GM12872 (cell line): Measurements from ENCODE around the gene RASGRF2.

Experiments used
- CTCF ChIP-seq: IDR thresholded peaks from 3 replicates; pipeline ENCODE4 v1.5.1; 2011; ENCODE audit warnings: low read depth, mild to moderate bottlenecking, low read length, moderate library complexity; ENCODE audit not compliant: insufficient read depth

The RASGRF2 gene

GRCh38 chr5:81105261-81105877 is 145.2 kb downstream of the RASGRF2 start:
- no peak for TF ChIP-seq CTCF

GRCh38 chr5:81115261-81115660 is 155.1 kb downstream of the RASGRF2 start:
- no peak for TF ChIP-seq CTCF

- no peak for TF ChIP-seq CTCF
Observed at GRCh38 chr5:81117566-81117965, 157.4 kb downstream of the RASGRF2 start.

- TF ChIP-seq CTCF = no peak
Observed at GRCh38 chr5:81121273-81121672, 161.1 kb downstream of the RASGRF2 start.

- TF ChIP-seq CTCF = no peak
Observed at GRCh38 chr5:81121836-81122630, 161.9 kb downstream of the RASGRF2 start.

GRCh38 chr5:81125959-81126358 is 165.8 kb downstream of the RASGRF2 start:
- TF ChIP-seq CTCF = no peak

GRCh38 chr5:81128416-81128815 is 168.3 kb downstream of the RASGRF2 start:
- no peak for TF ChIP-seq CTCF
